HEK293T (cell line): ENCODE measurements around the gene ANKS1A.

Experiments
- ELF4 ChIP-seq: fragments of 450-650 bp; IDR thresholded peaks from 2 replicates; pipeline ENCODE4 v1.6.1; 2017; ENCODE audit warnings: antibody characterized with exemption
- FOXK2 ChIP-seq: fragments of 450-650 bp; IDR thresholded peaks from 2 replicates; pipeline ENCODE4 v1.6.1; 2016; ENCODE audit warnings: mild to moderate bottlenecking
- NFRKB ChIP-seq: fragments of 450-650 bp; IDR thresholded peaks from 2 replicates; pipeline ENCODE4 v1.6.1; 2016; ENCODE audit warnings: mild to moderate bottlenecking, moderate library complexity
- SP1 ChIP-seq: fragments of 450-650 bp; IDR thresholded peaks from 2 replicates; pipeline ENCODE4 v1.6.1; 2017

- no peak for TF ChIP-seq ELF4
- no peak for TF ChIP-seq SP1
- TF ChIP-seq NFRKB: no peak
- no peak for TF ChIP-seq FOXK2
Observed at GRCh38 chr6:34906826-34907225, 17.8 kb downstream of the ANKS1A start.
